K562 (cell line): ENCODE data around the gene GTPBP8.

Experiments used
- FOXO4 ChIP-seq: fragments of 450-650 bp; formaldehyde crosslinking; IDR thresholded peaks from 2 replicates; pipeline ENCODE4 v1.4.0; 2020; ENCODE audit warnings: mild to moderate bottlenecking, moderate library complexity
- NFE2 ChIP-seq: IDR thresholded peaks from 2 replicates; pipeline ENCODE4 v1.6.1; 2014; ENCODE audit warnings: antibody characterized with exemption, low read depth
- ZBTB2 ChIP-seq: fragments of 450-650 bp; IDR thresholded peaks from 2 replicates; pipeline ENCODE4 v1.6.1; 2016; ENCODE audit warnings: antibody characterized with exemption
- ZNF407 ChIP-seq: fragments of 450-650 bp; IDR thresholded peaks from 2 replicates; pipeline ENCODE4 v1.6.1; 2016; ENCODE audit warnings: low read depth
- TF ChIP-seq, protein P1 (sequence below): fragments of 450-650 bp; formaldehyde crosslinking; IDR thresholded peaks from 2 replicates; pipeline ENCODE4 v1.4.0; 2022; ENCODE audit warnings: missing genetic modification characterization

GRCh38 chr3:113000691-113001090 lies 9.9 kb downstream of the GTPBP8 start:
- no peak for TF ChIP-seq ZBTB2
- TF ChIP-seq ZNF407, result no peak
- TF ChIP-seq, protein P1, sequence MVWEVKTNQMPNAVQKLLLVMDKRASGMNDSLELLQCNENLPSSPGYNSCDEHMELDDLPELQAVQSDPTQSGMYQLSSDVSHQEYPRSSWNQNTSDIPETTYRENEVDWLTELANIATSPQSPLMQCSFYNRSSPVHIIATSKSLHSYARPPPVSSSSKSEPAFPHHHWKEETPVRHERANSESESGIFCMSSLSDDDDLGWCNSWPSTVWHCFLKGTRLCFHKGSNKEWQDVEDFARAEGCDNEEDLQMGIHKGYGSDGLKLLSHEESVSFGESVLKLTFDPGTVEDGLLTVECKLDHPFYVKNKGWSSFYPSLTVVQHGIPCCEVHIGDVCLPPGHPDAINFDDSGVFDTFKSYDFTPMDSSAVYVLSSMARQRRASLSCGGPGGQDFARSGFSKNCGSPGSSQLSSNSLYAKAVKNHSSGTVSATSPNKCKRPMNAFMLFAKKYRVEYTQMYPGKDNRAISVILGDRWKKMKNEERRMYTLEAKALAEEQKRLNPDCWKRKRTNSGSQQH (CRISPR knock-in tag), result no peak
- no peak for TF ChIP-seq FOXO4 (CRISPR knock-in tag)
- TF ChIP-seq NFE2, result no peak
